Central memory CD8-positive, alpha-beta T cell (primary cell): Measurements from ENCODE around the gene TMEM86A.

ENCODE experiments used
- ATAC-seq: fragments of 150-1000 bp; cut with Tn5 transposase; replicated peaks from 2 replicates; pipeline ENCODE4 v1.10.0; 2022; ENCODE audit warnings: mild to moderate bottlenecking, moderate FRiP score, moderate number of reproducible peaks; ENCODE audit not compliant: poor library complexity, severe bottlenecking; ENCODE audit errors: extremely low read depth
- DNase-seq, 2 donors: peaks; one replicate each; pipeline ENCODE4 v3.0.0; 2021; ENCODE audit warnings: low spot score in 2 of 2
- H3K27ac Mint-ChIP-seq: one replicate; pipeline ENCODE4 v1.8.0; 2022; ENCODE audit warnings: low read depth, mild to moderate bottlenecking, moderate library complexity, mixed read lengths
- H3K27me3 Mint-ChIP-seq: one replicate; pipeline ENCODE4 v1.8.0; 2022; ENCODE audit warnings: mixed read lengths
- H3K36me3 Mint-ChIP-seq: one replicate; pipeline ENCODE4 v1.8.0; 2022; ENCODE audit warnings: mild to moderate bottlenecking, moderate library complexity, mixed read lengths; ENCODE audit not compliant: insufficient read depth
- H3K4me1 Mint-ChIP-seq: one replicate; pipeline ENCODE4 v1.8.0; 2022; ENCODE audit warnings: mixed read lengths
- H3K4me3 Mint-ChIP-seq: one replicate; pipeline ENCODE4 v1.8.0; 2022; ENCODE audit warnings: mild to moderate bottlenecking, moderate library complexity, mixed read lengths
- H3K9me3 Mint-ChIP-seq: one replicate; pipeline ENCODE4 v1.8.0; 2022; ENCODE audit warnings: mixed read lengths

TMEM86A gene

DNA sequence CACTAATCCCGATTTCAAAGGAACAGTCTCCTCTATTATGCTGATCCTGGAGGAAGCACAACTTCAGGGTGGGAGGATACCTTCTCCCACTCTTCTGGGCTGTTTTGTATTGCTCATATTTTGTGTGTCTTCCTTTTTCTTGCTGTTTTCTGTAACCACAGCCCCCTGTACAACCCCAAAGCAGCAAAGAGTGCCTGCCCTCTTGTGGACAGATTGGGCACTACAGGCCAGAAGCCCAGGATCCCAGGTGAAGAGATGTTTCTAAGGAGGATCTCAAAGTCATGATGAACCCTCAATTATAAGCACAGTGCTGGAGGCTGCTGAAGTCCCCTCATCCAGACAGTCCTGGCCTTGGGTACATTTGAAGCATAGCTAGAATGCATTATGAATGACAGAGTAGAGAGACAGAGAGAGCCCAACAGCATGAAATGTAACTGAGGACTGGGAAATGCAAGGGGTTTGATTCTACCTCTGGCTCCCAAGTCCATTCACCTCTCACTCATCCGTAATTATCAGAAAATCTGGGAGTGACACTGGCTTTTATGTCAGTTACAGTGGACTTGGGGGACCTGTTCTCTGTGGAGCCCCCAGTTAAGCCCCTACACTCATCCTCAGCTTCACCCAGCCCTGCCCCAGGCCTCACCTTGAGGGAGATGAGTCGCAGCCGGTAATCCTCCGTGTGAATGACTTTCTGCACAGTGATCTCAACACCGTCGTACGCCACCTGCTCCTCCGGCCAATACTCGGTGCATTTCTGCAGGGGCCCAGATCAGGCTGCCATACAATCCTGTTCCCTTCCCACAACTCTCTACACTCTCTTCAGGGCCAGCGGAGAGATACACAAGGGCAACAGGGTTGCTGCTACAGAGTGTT lies 33.6 kb downstream of the TMEM86A start:
- peaks cover 11% of the 10 kb centered on the region for H3K4me1 Mint-ChIP-seq

DNA sequence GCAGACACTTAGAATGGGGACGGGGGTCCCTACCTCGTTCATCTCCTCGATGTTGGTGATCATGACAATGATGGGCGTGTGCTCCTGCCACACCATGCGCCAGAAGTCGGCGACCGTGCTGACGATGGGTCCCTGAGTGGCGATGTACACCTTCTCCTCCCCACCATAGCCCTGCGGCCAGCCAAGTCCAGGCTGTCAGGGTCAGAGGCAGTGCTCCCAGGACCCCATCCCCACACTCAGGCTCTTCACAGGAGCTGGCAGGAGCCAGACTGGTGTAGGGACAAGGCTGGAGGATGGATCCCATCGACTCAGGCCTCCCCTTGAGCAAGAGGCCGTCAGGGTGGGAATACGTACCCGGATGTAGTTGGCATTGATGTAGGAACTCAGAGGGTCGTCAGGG lies 34.6 kb downstream of the TMEM86A start:
- H3K9me3 Mint-ChIP-seq: no peaks in the 10 kb centered on the region
- no peak for DNase-seq
- ATAC-seq: no peak

More for the DNA sequence above, 33.6 kb downstream of the TMEM86A start:
- Mint-ChIP-seq H3K4me3 (no peak overlapping the region), H3K9me3 (no peaks in the 10 kb centered on the region), H3K36me3 (no peaks in the 10 kb centered on the region), H3K27ac (no peak overlapping the region), H3K27me3 (peaks cover 17% of the 10 kb centered on the region)
- ATAC-seq: peak; percentile 49
- DNase-seq: peak; percentile 52 to 57

DNA sequence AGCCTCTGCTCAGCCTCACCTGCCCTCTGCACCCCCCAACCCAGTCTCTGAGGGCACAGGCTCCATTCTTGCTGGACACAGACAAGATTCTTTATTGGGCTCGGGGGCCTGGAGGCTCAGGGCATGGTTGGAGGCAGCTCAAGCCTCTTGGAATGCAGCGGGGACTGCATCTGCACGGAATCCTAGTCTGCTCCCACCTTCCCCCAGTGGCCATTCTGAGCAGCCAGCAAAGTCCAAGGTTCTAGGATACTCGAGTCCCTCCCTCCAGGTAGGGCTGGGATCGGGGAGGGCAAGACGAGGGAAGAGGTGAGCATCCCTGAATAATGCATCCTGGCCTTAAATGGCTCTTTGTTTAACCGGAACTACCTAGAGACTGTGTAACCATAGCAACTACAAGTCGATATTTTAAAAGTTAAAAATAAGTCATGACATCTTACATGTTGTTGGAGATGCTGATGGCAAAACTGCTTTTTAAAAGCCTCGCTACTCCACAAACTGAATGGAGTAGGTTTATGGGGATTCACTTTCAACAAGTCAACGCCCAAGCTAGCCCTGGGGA lies 38.1 kb downstream of the TMEM86A start:
- H3K4me3 Mint-ChIP-seq: no peak overlapping the region
- H3K36me3 Mint-ChIP-seq: no peaks in the 10 kb centered on the region
- ATAC-seq: no peak
- no peaks in the 10 kb centered on the region for H3K9me3 Mint-ChIP-seq
- H3K4me1 Mint-ChIP-seq: peaks cover 5% of the 10 kb centered on the region
- H3K27me3 Mint-ChIP-seq: peaks cover 17% of the 10 kb centered on the region
- no peak overlapping the region for H3K27ac Mint-ChIP-seq
- no peak for DNase-seq

More for the DNA sequence above, 34.6 kb downstream of the TMEM86A start:
- Mint-ChIP-seq H3K4me1 (peaks cover 5% of the 10 kb centered on the region), H3K36me3 (no peaks in the 10 kb centered on the region), H3K27ac (no peak overlapping the region), H3K4me3 (no peak overlapping the region), H3K27me3 (peaks cover 17% of the 10 kb centered on the region)

DNA sequence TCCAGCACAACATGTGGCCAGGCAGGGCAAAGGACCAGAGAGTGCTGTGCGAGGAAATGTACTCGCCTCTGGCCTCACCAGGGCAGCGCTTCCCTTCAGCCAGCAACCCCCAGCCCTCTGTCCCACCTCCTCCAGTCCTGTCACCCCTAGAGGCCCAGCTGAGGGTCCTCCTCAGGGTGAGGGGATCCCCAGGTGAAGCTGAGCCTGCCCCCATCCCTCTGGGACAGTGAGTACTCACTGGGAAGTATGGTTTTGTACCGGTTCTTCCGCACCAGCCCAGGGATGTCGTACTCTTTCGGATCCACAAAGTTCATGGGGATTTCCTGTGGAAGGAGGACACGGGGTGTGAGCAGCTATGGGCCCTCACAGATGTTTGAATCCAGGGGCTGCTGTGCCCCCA lies 39.1 kb downstream of the TMEM86A start:
- H3K4me3 Mint-ChIP-seq: no peak overlapping the region
- H3K36me3 Mint-ChIP-seq: no peaks in the 10 kb centered on the region
- H3K27me3 Mint-ChIP-seq: peaks cover 17% of the 10 kb centered on the region
- H3K4me1 Mint-ChIP-seq: no peaks in the 10 kb centered on the region
- H3K9me3 Mint-ChIP-seq: no peaks in the 10 kb centered on the region
- H3K27ac Mint-ChIP-seq: no peak overlapping the region
- ATAC-seq (no peak), DNase-seq (no peak)

DNA sequence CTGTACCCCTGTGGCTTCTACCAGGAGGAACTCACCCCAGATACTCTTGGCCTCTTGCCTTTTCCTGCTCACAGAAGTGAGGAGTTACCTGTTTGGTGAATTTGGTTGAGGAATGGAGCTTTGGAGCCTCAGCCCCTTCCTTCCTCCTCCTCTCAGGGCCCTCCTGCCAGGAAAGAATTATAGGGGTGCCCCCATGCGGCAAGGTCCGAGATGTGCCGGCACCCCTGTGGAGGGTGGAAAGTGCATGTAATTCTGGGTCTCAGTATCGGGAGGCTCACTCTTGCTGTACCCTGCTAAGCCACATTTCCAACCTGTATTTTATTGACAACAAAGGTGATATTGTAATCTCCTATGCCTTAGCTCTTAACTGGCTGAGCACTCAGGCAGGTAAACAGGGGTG lies 41.1 kb downstream of the TMEM86A start:
- ATAC-seq: no peak
- no peaks in the 10 kb centered on the region for H3K4me1 Mint-ChIP-seq
- no peak for DNase-seq
- H3K4me3 Mint-ChIP-seq: no peak overlapping the region
- H3K27me3 Mint-ChIP-seq: peaks cover 17% of the 10 kb centered on the region
- no peaks in the 10 kb centered on the region for H3K36me3 Mint-ChIP-seq
- H3K27ac Mint-ChIP-seq: no peak overlapping the region
- H3K9me3 Mint-ChIP-seq: no peaks in the 10 kb centered on the region

DNA sequence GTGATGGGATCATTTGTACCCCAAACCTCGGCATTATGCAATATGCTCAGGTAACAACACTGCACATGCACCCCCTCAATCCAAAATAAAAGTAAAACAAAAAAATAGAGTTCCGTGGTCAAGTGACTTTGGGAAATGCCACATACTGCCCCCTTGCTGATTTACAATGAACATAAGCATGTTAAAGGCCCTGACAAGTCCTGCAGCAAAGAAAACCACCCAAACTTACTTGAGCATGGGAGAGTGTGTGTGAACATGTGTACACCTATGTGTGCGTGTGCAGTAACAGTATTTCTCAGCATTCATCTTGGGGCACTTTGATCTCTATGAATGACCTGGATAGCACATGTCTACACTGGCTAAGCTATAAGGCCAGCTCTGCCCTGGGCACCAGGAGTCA lies 43.2 kb downstream of the TMEM86A start:
- H3K36me3 Mint-ChIP-seq: no peaks in the 10 kb centered on the region
- no peak for ATAC-seq

DNA sequence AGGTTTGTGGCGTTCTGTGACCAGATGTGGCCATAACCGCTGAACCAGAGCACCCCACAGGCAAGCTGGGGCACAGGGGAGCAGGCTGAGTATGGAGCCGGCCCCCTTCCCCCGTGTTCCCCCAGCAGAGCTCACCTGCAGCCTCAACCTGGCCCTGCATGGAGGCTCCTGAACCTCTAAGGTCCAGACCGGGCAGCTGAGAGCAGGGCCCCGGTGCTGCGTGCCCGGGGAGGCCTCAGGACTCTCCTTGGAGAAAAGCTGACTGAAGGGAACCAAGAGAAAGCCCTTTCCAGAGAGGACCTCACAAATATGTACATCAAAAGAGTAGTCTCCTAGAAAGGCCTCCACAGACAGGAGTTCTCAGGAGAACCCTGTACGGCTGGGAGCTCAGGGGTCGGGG lies 44.8 kb downstream of the TMEM86A start:
- no peaks in the 10 kb centered on the region for H3K36me3 Mint-ChIP-seq
- H3K4me3 Mint-ChIP-seq: no peak overlapping the region
- no peaks in the 10 kb centered on the region for H3K4me1 Mint-ChIP-seq
- no peak for ATAC-seq
- no peaks in the 10 kb centered on the region for H3K9me3 Mint-ChIP-seq
- DNase-seq: no peak
- H3K27me3 Mint-ChIP-seq: no peaks in the 10 kb centered on the region
- H3K27ac Mint-ChIP-seq: no peak overlapping the region

More for the DNA sequence above, 43.2 kb downstream of the TMEM86A start:
- Mint-ChIP-seq H3K27ac (no peak overlapping the region), H3K4me1 (no peaks in the 10 kb centered on the region), H3K27me3 (no peaks in the 10 kb centered on the region), H3K4me3 (no peak overlapping the region), H3K9me3 (no peaks in the 10 kb centered on the region)
- no peak for DNase-seq

DNA sequence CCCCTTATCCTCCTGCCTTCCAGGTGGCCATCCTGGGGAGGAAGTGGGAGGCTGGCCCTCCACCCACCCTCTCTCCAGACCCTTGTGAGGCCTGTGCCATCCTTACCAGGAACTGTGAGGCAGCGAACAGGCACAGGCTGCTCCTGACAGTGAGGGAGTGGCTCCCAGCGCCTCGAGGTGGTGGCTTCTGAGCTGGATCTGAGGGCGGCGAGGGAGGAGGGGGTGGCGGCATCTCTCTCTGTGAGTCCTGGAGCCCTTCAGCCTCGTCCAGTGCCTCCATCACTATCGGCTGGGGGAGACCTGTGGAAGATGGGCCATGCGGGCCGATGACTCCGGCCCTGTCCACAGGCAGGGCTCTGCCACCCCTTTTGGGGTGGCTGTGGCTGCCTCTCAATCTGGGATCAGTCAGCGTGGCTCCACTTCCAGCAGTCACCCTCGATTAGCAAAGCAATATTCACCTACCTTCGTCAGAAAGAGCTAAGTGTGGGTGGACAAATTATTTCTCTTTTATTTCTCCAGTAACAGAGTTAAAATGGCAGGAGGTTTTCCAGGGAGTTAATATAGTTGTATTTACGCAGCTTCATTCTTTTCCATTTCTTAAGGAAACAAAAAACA lies 45.4 kb downstream of the TMEM86A start:
- no peaks in the 10 kb centered on the region for H3K4me1 Mint-ChIP-seq
- no peaks in the 10 kb centered on the region for H3K27me3 Mint-ChIP-seq
- no peak for ATAC-seq
- H3K9me3 Mint-ChIP-seq: no peaks in the 10 kb centered on the region
- H3K27ac Mint-ChIP-seq: no peak overlapping the region
- no peak for DNase-seq
- H3K4me3 Mint-ChIP-seq: no peak overlapping the region
- no peaks in the 10 kb centered on the region for H3K36me3 Mint-ChIP-seq

DNA sequence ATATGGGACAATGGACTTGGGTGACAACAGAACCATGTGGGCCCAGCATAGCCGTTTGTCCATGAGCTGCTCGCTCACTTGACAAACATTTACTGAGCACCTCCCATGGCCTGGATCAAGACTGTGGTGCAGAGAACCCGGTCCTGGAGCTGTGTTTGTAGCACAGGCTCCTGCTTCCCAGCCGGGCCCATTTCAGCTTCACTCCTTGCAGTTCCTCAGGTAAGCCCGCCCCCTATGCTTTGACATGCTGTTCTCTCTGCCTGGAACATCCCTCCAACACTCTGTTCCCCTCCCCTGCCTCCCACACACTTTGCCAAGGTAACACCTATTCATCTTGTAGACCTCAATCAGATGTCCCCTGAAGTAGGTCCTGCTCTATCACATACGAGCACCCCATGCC lies 46.7 kb downstream of the TMEM86A start:
- Mint-ChIP-seq H3K4me1 (no peaks in the 10 kb centered on the region), H3K27me3 (peaks cover under 1% of the 10 kb centered on the region), H3K4me3 (no peak overlapping the region)

DNA sequence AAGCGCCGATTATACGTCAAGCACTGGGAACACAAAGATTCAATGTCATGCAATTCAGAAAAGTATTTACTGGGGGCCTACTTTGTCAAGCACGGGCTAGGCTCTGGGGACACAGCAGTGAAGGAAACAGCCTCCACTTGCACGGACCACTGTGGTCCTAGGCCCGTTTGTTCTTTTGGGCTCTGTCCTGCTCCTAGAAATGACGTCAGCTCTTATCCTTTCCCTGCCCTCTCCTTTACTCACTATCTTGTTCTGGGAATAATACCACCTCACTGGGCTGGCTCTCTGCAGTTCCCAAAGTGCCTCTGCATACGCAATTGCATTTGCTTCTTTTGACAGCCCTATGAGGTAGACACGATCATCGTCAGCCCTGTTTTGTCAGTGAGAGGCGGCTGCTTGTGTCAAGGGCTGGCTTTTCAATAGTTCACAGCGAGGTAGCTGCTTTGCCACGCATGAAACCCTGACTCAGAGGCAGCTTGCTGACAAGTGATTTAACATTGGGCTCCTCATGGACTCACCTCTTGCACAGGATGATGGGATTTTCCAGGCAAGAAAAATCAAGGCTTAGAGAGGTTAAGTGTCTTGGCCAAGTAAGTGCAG lies 50.3 kb downstream of the TMEM86A start:
- no peak for DNase-seq
- H3K4me1 Mint-ChIP-seq: no peaks in the 10 kb centered on the region
- H3K27me3 Mint-ChIP-seq: peaks cover 29% of the 10 kb centered on the region
- no peak overlapping the region for H3K4me3 Mint-ChIP-seq
- H3K9me3 Mint-ChIP-seq: no peaks in the 10 kb centered on the region
- no peak for ATAC-seq
- peaks cover 3% of the 10 kb centered on the region for H3K36me3 Mint-ChIP-seq
- no peak overlapping the region for H3K27ac Mint-ChIP-seq

More for the DNA sequence above, 46.7 kb downstream of the TMEM86A start:
- Mint-ChIP-seq H3K36me3 (no peaks in the 10 kb centered on the region), H3K9me3 (no peaks in the 10 kb centered on the region), H3K27ac (no peak overlapping the region)
- DNase-seq: no peak
- ATAC-seq: no peak

DNA sequence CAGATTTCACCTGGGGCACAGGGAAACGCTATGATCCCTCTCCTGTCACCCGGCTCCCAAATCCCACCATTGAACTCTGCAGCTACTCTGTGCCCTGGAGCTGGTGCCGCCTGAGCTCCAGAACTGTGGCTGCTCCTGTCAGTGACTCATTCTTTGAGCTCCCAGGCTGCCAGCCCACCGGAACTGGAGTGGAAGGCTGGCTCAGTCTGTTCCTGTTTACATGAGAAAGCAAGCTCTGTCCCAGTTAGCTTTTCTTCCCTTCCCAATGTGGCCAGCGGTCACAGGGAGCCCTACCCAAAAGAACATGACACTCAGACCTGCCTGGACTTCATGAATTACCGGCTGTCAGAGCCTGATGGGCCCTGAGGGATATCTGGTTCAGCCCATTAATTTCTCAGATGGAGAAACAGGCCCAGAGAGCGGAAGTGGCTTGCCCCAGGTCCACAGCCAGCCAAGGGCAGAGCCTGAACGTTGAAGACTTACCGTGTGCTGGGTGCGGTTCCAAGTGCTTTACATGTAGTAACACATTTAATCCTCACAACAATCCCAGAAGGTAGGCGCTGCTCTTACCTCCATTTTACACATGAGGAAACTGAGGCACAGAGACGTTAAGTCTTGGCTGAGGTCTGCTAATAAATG lies 51.2 kb downstream of the TMEM86A start:
- no peaks in the 10 kb centered on the region for H3K4me1 Mint-ChIP-seq
- DNase-seq (no peak), ATAC-seq (no peak)
- peaks cover 33% of the 10 kb centered on the region for H3K27me3 Mint-ChIP-seq
- H3K4me3 Mint-ChIP-seq: no peak overlapping the region
- H3K36me3 Mint-ChIP-seq: peaks cover 3% of the 10 kb centered on the region
- no peak overlapping the region for H3K27ac Mint-ChIP-seq
- H3K9me3 Mint-ChIP-seq: no peaks in the 10 kb centered on the region

DNA sequence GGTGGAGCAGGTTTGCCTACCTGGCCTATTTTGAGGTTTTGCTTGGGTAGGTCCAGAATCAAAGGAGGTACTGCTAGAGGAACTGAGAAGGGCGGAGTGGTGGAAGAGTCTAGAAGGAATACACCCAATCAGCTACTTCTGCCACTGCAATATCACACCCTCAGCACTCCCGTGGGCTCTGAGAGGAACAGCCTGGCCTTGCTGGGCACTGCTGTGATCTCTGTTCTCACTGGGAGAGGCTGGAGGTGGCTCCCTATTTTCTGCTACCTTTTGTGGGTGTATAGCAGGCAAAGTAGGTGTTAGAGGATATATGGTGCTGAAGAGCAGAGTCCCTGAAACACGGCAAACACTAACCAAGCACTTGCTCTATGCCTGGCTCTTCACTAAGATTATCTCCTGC lies 52.4 kb downstream of the TMEM86A start:
- peaks cover 3% of the 10 kb centered on the region for H3K36me3 Mint-ChIP-seq
- ATAC-seq (no peak), DNase-seq (no peak)
- peaks cover 33% of the 10 kb centered on the region for H3K27me3 Mint-ChIP-seq
- no peaks in the 10 kb centered on the region for H3K9me3 Mint-ChIP-seq
- no peaks in the 10 kb centered on the region for H3K4me1 Mint-ChIP-seq
- H3K27ac Mint-ChIP-seq: no peak overlapping the region
- H3K4me3 Mint-ChIP-seq: no peak overlapping the region
